Measurements from ENCODE around the gene PAX8.

PAX8 gene

DNA sequence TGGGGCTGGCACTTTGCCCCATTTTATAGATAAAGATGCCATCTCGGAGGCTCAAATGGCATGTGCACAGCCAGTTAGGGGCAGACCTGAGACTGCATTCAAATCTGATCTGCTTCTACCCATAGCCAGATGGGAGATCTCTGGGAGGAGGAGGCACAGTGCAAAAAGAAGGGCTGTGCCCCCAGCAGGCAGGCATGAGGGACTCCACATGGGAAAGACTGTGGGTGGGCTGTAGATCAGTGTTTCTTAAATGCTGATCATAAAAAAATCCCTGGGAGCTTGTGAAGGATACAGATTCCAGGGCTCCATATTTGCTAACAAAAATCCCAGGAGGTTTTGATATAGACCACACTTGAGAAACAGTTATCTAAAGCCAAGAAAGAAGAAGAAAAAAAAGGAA is 15.2 kb downstream of the PAX8 start:
- DNase-seq: no peak

DNA sequence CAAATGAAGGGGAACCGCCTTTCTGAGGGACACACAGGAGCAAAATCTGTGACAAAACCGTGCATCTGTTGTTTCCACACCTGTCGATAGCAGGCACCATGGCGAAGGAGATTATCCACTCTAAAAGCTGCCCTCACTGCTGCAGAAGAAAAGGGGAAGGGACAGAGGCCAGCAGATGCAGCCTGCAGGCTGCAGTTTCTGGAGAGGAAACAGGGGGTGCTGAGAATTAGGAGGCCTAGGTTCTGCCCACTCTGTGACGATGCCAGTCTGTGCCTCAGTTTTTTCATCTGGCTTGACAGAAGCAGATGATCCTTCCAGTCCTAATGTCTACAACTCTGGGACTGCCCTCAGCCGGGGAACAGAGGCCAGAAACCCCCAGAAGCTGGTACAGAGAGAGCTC is 17.7 kb downstream of the PAX8 start:
- DNase-seq: no peak

DNA sequence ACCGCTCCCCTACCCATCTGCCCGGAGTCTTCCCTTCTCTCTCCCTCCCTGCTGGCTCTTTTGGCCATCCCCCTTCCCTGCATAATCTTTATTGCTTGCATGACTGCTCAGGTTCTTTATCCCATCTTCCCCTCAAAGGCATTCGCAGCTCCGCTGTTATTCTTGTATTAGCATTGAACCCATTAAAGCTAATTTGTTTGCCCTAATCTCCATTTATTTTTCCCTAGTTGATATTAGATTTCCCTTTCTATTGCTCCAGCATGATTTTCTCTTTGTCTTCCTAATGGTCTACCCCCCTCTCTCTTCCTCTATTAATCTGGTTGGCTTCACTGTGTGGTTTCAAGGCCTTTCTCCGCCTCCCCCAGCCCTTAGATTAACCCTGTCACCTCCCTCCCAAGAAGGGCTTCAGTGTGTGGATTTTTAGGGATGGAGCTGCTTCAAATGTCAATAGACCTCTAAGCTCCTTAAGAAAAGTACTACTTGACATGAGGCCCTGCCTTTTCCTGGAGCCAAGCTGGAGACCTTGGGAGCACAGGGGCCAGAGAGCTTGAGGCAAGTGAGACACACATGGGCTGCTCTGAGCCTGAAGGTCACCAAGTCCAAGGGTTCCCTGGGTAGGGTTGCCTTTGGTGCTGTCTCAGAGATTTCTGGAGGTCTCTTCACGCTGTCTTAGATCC is 20.1 kb downstream of the PAX8 start:
- no peak for DNase-seq

DNA sequence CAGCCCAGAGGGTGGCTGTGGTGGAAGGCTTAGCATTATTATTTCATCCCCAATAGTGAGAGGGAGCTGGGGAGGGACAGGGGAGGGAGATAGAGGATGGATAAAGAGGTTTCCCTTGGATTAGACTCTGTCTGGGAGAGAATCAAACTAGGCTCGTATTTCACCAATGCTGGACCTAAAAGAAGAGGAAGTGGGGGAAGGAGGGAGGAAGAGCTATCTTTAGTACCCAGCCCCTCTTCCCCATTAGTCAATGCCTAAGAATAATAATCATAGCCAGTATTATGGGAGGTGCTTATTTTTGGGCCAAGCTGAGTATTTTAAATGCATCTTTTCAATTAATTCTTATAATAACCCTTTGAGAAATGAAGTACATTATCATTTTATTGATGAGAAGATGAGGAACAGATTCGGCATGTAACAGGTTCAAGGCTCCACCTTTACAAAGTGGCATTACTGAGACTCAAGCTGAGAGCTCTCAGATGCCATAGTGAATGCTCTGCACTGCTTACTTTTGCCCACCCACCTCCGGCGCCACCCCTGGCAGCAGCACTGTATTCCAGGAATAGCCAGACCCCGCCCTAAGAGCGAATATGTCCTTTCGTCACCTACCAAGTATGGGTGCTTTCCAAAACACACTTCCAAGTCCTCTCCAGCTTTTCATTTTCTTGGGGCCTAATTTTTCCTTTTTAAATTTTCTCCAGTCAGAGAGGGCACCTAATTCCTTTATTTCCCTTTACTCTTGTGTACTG is 21.0 kb downstream of the PAX8 start:
- DNase-seq: no peak

DNA sequence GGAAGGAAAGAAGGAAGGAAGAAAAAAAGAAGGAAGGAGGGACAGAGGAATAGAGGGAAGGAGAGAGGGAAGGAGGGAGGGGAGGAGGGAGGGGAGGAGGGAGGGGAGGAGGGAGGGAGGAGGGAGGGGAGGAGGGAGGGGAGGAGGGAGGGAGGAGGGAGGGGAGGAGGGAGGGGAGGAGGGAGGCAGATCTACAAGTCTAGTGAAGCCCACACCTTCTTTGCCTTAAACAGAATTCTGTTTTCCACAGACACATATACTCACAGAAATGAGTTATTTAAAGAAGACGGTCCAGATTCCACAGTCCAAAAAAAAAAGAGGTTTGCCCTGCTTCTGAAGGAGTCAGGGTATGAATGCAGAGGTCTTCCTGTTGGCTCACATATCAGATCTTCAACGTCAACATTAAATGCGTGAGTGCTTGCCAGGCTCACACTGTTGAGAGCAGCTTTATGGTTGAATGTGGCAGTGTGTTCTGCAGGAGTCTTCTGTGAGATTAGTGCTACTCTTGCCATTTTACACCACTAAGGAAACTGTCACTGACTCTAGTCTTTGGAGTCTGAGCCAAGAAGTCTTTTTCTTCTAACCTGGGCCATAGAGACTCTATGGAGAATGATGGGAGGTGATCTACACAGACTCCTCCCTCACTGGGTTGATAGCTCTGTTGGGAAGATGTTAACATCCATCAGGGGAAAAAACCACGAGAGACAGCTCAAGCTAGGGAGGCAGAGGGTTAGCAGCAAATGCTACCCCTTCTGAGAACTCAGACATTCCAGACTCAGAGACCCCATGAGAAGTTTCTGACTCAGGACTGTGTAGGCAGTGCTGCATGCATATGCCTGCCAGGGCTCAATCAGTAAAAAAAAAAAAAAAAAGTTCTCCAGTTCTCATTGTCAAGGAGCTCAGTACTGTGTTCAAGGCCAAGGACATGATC is 23.3 kb downstream of the PAX8 start:
- DNase-seq: no peak

- no peak for DNase-seq
Measured at GRCh38 chr2:113253453-113253852, 25.3 kb downstream of the PAX8 start.

DNA sequence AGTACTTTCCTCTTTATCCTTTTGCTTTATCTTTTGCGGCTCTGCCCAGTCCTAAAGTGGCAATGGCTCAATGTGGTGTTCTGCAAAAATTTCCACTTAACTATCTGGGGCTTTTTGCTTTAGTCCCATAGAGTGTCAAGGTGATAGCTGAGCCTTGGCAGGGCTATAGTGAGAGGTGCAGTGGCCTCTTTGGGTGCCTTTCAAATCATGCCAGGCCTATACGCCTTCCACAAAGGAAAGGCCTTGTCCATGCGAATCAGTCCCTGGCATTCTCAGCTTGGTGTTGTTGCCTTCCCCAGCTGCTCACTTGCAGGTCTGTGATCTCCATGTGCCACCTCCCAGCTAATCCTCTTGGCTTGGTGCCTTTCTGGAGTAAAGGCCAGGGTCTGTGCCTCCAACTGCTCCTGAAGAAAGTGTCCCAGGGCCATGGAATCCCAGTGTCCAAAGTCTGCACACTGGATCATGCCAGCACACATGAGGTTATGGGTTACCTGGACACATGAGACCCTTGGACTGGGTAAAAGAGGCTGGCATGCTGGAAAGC is 26.6 kb downstream of the PAX8 start:
- no peak for DNase-seq

DNA sequence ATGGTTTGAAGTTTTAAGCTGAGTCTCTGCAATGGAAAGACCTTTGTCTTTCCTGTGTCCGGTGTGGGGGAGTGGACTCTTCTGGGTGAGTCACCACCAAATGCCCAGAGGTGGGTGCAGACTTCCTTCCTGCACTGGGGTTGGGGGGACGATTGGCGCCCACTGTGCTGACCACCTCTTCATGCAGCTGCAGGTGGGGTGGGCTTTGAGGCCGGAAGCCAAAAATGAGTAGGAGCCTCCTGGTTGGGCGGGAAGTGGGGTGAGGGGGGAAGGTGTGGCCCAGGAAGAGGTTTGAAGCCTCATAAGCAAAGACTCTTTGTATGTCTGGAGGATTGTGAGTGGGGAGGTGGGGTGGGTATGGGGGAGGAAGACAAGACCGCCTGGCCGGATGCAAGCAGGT is 27.6 kb downstream of the PAX8 start:
- peak; percentile 20 for DNase-seq

- peak; percentile 72 for DNase-seq
Measured at GRCh38 chr2:113248997-113249770, 29.5 kb downstream of the PAX8 start.

DNA sequence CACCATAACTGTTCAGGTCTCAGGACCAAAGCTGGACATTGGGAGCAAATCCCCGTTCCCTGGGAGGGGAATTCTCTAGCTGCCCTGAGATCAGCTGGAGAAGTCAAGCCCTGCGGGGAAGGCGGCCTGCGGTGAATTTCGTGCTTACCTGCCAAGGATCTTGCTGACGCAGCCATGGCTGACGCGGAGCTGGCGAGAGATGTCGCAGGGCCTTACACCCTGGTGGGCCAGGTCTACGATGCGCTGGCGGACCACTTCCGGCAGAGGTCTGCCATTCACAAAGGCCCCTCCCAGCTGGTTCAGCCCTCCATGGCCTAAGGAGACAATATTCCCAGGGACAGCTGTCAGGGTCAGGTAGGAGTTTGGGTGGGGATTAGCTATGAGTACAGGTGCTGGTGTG is 32.1 kb downstream of the PAX8 start:
- DNase-seq: no peak

DNA sequence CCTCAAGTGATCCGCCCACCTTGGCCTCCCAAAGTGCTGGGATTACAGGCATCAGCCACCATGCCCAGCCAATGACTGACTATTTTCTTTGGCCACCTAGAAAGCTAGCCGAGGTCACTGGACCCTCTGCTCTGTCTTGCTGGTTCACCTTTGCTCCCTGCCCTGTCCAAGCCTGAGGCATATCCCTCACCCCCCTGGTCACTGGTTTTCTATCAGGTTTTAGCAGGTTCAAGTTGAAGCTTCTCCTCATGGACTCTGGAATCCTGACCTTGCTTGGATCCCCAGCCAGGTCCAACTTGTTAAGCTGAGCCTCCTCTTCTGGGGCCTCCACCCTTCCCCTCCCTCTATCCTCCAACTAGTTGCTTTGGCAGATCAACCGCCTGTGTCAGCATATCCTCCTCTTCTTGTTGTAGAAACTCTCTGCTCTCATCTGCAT is 33.4 kb downstream of the PAX8 start:
- DNase-seq: no peak

GRCh38 chr2:113242327-113242726 is 36.4 kb downstream of the PAX8 start:
- DNase-seq: no peak

- no peak for DNase-seq
Measured at GRCh38 chr2:113240915-113241911, 37.5 kb downstream of the PAX8 start.

DNA sequence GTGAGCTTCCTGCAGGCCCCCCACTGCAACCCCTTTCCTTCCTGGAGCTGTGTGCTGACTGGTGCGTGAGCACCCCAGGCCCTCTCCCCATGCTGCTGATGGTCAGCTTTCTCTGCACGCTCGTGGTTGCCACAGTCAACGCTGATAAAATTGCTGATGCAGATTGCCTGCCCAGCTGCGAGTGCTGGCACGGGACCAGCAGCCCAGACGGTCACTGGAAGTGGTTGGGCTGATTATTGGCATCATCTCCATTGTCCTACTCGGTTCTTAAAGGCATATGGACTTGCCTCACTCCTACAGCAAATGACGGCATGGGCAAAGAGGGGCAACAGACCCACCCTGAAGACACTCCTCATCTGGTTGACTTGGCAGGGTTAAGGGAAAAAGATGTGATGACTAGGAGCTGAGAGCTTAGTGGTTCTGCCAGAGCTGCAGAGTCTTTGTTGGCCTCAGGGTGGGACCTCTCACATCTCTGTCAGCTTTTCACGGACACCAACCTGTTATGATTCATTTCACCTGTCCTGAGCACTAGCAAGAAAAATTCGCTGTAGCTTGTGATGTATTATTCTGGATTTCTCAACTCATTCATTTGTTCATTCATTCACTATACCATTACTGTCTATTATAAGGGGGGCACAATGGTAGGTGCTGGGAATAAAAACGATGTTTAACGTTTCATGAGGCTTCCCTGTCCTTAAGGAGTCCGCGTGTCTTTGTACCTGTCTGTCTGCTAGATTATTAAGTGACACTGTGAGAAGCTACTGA is 38.4 kb downstream of the PAX8 start:
- no peak for DNase-seq

- DNase-seq: no peak
Measured at GRCh38 chr2:113238871-113239839, 39.6 kb downstream of the PAX8 start.

DNA sequence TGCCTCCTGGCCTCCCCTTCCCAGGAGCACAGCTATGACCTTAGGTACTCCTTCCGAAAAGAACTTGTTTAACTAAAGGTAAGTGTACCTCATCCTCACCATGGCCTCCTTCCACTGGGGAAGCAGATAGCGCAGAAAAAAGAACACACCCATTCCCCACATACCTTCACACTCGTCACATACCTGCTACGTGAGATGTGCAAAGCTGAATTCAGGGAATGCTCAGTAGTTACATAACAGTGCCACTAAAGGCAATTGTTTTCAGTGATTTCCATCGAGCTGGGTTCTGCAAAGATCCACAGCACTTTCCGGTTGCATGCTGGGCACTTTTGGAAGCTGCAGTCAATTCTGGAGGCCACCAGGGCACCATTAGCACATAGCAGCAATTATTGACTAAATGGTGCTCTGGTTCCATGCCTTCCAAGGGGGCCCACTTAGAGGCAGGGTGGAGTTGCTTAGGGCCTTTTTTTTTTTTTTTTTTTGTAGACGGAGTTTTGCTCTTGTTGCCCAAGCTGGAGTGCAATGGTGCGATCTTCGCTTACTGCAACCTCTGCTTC is 41.0 kb downstream of the PAX8 start:
- DNase-seq: no peak

GRCh38 chr2:113236367-113237159 is 42.2 kb downstream of the PAX8 start:
- no peak for DNase-seq
